Astrocyte (in vitro differentiated cells and primary cell): ENCODE data around the gene DUS2.

Experiments
- EZH2 ChIP-seq: IDR thresholded peaks from 2 replicates; pipeline ENCODE4 v1.6.1; 2012; ENCODE audit warnings: mild to moderate bottlenecking, low read length, inconsistent platforms; ENCODE audit not compliant: insufficient read depth
- TF ChIP-seq, protein P1 (sequence below): IDR thresholded peaks from 2 replicates; pipeline ENCODE4 v1.5.1; 2011; ENCODE audit warnings: low read depth, mild to moderate bottlenecking, inconsistent platforms, low read length, moderate library complexity; ENCODE audit not compliant: insufficient read depth

DNA sequence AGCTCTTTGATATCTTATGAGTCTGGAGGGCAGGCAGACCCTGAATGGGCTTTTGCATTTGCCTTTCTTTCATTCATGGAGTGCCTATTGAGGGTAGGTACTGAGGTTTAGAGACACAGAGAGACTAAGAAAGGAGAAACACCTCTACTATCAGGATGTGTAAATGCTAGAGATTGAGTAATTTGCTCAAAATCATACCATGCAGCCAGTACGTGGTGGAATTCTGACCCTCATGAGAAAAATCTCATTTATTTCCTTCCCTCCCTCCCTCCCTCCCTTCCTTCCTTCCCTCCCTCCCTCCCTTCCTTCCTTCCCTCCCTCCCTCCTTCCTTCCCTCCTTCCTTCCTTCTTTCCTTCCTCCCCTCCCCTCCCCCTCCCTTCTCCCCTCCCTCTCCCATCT is 43.7 kb downstream of the DUS2 start:
- TF ChIP-seq, protein P1, sequence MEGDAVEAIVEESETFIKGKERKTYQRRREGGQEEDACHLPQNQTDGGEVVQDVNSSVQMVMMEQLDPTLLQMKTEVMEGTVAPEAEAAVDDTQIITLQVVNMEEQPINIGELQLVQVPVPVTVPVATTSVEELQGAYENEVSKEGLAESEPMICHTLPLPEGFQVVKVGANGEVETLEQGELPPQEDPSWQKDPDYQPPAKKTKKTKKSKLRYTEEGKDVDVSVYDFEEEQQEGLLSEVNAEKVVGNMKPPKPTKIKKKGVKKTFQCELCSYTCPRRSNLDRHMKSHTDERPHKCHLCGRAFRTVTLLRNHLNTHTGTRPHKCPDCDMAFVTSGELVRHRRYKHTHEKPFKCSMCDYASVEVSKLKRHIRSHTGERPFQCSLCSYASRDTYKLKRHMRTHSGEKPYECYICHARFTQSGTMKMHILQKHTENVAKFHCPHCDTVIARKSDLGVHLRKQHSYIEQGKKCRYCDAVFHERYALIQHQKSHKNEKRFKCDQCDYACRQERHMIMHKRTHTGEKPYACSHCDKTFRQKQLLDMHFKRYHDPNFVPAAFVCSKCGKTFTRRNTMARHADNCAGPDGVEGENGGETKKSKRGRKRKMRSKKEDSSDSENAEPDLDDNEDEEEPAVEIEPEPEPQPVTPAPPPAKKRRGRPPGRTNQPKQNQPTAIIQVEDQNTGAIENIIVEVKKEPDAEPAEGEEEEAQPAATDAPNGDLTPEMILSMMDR = no peak
- no peak for TF ChIP-seq EZH2
